Left ventricle myocardium inferior (tissue), 1 donor: Measurements from ENCODE around the gene UQCR11. TPM values are rescaled to one million over a fixed set of nuclear protein-coding genes. Genes with fewer than 3 reads are reported as not detected.

ENCODE experiments used
- DNase-seq: peaks from one replicate; pipeline ENCODE4 v3.0.0-alpha.2; 2020
- H3K27ac ChIP-seq: fragments of 200-600 bp; replicated peaks from 2 replicates; pipeline ENCODE4 v1.8.0; 2021
- H3K27me3 ChIP-seq: fragments of 200-600 bp; 2 replicates; pipeline ENCODE4 v1.8.0; 2021; ENCODE audit warnings: low read depth
- H3K36me3 ChIP-seq: fragments of 200-600 bp; 2 replicates; pipeline ENCODE4 v1.8.0; 2021
- H3K4me1 ChIP-seq: fragments of 200-600 bp; 2 replicates; pipeline ENCODE4 v1.8.0; 2021
- H3K4me3 ChIP-seq: fragments of 200-600 bp; 2 replicates; pipeline ENCODE4 v1.8.0; 2021; ENCODE audit warnings: mild to moderate bottlenecking, moderate library complexity
- H3K9me3 ChIP-seq: fragments of 200-600 bp; replicated peaks from 2 replicates; pipeline ENCODE4 v1.8.0; 2021
- intact Hi-C: fragments of 100-400 bp; cut with micrococcal nuclease; formaldehyde crosslinking; loops from one replicate; pipeline ENCODE4 v1.11.0; 2022
- total RNA-seq: library from RNA; stranded (reverse); fragmentation: NEBNext Ultra II Directional; extraction: Animal tissue kit (Norgen Biotek cat#: 25700); gene quantifications from one replicate; pipeline ENCODE4 v1.2.1, GENCODE V29; 2021
- TF ChIP-seq, protein P1 (sequence below): fragments of 200-600 bp; IDR thresholded peaks from 2 replicates; pipeline ENCODE4 v1.8.0; 2021; ENCODE audit warnings: antibody characterized with exemption, mild to moderate bottlenecking, borderline replicate concordance
- donor health status: DM: no; HTN: yes; CAD: no; lungs with severe emphysema.

Gene UQCR11
- total RNA-seq, 1 donor from 2014 or later: 942 TPM

DNA sequence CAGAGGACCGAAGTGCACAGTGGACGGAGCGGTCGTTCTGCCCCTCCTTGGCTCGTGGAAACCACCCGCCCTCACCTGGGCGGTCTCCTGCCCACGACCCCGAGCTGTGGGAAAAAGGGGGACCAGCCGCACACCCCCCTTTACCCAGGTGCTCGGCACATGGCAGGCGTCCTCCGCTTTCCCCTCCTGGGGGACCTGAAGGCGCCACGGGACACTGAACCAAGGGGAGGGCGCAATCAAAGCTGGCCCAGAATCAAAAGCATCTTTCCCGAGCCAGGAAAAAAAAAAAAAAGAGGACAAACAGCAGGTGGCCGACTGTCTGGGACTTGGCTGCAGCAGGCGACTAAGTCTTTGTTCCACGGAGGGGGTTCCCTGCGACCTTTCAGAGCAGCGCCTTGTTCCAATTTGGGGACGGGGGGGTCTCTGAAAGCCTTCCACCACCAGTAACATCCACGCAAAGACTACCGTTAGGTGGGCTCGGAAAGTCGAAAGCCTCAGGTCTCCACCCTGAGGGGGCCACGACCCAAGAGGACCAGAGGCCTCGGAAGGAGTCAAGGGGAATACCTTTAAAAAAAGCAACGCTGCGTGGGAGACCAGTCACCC lies 13.7 kb downstream of the UQCR11 start:
- Histone ChIP-seq H3K4me1 (peaks cover 30% of the 10 kb centered on the region), H3K27me3 (no peaks in the 10 kb centered on the region), H3K9me3 (no peaks in the 10 kb centered on the region), H3K27ac (peak overlapping the region; percentile 99), H3K36me3 (peaks cover 18% of the 10 kb centered on the region), H3K4me3 (peak overlapping the region; percentile 92)
- intact Hi-C loops: no loop called here
- no peak for DNase-seq
- TF ChIP-seq, protein P1, sequence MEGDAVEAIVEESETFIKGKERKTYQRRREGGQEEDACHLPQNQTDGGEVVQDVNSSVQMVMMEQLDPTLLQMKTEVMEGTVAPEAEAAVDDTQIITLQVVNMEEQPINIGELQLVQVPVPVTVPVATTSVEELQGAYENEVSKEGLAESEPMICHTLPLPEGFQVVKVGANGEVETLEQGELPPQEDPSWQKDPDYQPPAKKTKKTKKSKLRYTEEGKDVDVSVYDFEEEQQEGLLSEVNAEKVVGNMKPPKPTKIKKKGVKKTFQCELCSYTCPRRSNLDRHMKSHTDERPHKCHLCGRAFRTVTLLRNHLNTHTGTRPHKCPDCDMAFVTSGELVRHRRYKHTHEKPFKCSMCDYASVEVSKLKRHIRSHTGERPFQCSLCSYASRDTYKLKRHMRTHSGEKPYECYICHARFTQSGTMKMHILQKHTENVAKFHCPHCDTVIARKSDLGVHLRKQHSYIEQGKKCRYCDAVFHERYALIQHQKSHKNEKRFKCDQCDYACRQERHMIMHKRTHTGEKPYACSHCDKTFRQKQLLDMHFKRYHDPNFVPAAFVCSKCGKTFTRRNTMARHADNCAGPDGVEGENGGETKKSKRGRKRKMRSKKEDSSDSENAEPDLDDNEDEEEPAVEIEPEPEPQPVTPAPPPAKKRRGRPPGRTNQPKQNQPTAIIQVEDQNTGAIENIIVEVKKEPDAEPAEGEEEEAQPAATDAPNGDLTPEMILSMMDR: no peak

DNA sequence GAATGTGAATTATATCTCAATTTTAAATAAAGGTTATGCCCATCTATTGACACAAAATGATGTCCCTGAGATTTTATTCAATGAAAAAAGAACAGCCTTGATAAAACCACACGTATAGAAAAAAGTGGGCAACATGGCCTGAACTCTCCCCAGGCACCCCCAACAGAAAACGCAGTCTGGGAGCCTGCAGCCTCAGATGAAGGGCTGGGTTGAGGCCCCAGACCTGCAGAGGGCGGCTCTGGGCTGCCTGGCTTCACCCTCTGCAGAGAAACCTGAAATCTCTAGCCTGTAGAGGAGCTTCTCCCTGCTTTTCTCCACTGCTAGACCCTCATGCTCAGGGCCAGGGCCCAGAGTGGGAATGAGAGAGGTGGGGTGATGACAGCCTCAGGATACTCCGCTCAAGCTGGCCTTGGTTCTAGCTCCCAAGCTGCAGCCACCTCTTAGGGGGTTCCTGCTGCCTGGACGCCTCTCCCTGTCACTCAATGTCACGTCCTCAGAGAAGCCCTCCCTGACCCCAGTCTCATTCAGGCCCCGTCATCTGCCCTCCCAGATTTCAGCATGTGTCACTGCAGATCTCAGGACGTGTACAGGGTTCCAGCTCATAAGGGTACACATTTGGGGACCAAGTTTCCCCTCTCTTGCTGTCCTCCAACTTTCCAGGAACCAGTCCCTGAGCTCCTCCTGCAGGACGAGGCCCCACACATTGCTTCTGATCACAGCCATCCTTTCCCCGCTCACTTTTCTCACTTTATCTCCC lies 14.4 kb downstream of the UQCR11 start:
- no peaks in the 10 kb centered on the region for H3K9me3 ChIP-seq
- no peak for DNase-seq
- TF ChIP-seq, protein P1: no peak
- H3K27ac ChIP-seq: peak overlapping the region; percentile 99
- intact Hi-C loops: no loop called here
- peaks cover 30% of the 10 kb centered on the region for H3K4me1 ChIP-seq
- H3K36me3 ChIP-seq: peaks cover 11% of the 10 kb centered on the region
- H3K27me3 ChIP-seq: no peaks in the 10 kb centered on the region
- H3K4me3 ChIP-seq: peak overlapping the region; percentile 92

DNA sequence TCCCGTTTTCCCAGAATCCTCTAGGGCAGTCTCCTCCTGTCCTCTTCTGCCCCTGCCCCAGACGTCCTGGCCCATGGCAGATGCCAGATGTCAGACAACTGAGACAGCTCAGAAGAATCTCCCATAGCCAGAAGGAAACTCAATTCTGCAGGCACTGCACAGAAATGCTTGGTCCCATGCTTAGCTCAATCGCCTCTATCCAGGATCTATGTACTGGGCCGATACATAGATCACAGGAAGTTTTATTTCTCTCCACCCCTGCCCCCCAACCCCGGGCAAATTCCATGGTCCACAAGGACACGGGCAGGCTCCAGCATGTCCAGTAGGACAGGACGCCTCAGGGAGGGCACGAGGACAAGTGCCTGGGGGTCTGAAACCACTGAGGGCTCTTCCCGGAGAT lies 17.4 kb downstream of the UQCR11 start:
- Histone ChIP-seq H3K36me3 (peaks cover 20% of the 10 kb centered on the region), H3K27me3 (no peaks in the 10 kb centered on the region), H3K27ac (no peak overlapping the region), H3K9me3 (no peaks in the 10 kb centered on the region), H3K4me1 (peaks cover 23% of the 10 kb centered on the region), H3K4me3 (no peak overlapping the region)
- intact Hi-C loops: no loop called here
- no peak for DNase-seq
- TF ChIP-seq, protein P1: no peak

DNA sequence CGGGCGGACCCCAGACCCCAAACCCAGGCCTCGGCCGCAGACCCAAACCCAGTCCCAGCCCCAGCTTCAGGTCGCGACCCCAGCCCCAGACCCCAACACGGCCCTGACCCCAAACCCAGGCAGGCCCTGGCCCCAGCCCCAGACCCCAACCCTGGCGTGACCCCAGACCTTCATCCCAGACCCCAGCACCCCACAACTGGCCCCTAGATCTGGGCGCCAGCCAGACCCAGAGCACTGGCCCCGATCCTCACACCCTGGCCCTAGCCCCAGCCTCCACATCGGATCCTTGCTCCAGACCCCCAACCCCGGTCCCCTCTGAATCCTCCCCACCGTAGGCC lies 20.1 kb downstream of the UQCR11 start:
- TF ChIP-seq, protein P1: no peak
- Histone ChIP-seq H3K4me1 (peaks cover 4% of the 10 kb centered on the region), H3K27ac (no peak overlapping the region), H3K36me3 (peaks cover 46% of the 10 kb centered on the region), H3K27me3 (no peaks in the 10 kb centered on the region), H3K4me3 (no peak overlapping the region), H3K9me3 (no peaks in the 10 kb centered on the region)
- intact Hi-C loops: no loop called here
- no peak for DNase-seq

DNA sequence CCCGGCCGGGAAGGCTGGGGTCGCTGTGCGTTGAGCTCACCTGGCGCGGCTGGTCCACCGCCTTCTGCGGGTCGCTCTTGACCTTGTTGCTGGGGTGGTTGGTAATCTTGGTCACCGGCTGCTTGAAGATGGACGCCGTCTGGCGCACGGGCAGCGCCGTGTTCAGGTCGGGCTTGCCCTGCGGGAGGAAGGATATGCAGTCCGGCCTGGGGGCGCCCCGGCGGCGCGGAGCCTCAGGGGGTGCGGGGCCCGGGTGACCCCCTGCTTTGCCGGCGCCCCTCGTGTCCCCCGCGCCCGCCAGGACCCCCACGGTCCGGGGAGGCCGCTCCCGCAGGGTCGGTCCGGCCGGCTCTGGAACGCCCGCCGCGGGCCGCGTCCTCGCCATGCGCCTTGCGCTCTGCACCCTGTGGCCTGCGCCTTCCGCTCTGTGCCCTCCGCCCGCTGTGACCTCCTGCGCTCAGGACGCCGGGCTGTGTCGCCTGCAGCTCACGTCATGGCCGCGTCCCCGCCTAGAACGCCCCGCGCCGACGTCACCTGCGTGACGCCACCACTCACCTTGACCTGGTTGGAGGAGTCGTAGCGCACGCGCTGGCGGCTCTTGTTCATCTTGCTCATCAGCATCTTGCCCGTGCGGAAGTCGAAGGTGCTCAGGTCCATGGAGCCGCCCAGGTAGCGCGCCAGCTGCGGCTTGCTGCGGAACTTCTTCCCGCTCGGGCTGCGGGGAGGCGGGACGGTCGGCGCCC lies 20.6 kb downstream of the UQCR11 start:
- DNase-seq: no peak
- no peak overlapping the region for H3K27ac ChIP-seq
- intact Hi-C loops: no loop called here
- H3K4me1 ChIP-seq: no peaks in the 10 kb centered on the region
- no peaks in the 10 kb centered on the region for H3K9me3 ChIP-seq
- H3K27me3 ChIP-seq: no peaks in the 10 kb centered on the region
- TF ChIP-seq, protein P1: no peak
- peaks cover 52% of the 10 kb centered on the region for H3K36me3 ChIP-seq
- H3K4me3 ChIP-seq: no peak overlapping the region
